Fibroblast of the aortic adventitia (primary cell): ENCODE data around the gene PARS2. TPM values are rescaled to one million over a fixed set of nuclear protein-coding genes. Genes with fewer than 3 reads are reported as not detected.

Experiments used
- DNase-seq: peaks from one replicate; pipeline ENCODE4 v3.0.0-alpha.2; 2010; ENCODE audit warnings: low read depth
- H3K4me3 ChIP-seq: 2 replicates; pipeline ENCODE4 v1.5.1; 2011; ENCODE audit warnings: low read depth, mild to moderate bottlenecking, control low read depth, low read length, moderate library complexity
- CTCF ChIP-seq: IDR thresholded peaks from 2 replicates; pipeline ENCODE4 v1.5.1; 2011; ENCODE audit warnings: mild to moderate bottlenecking, low read length, control low read depth, inconsistent platforms; ENCODE audit not compliant: insufficient read depth
- total RNA-seq: library from RNA; depleted of rRNA; stranded (reverse); fragments of >200 nt; gene quantifications from 2 replicates; pipeline ENCODE4 v1.2.3, GENCODE V29; 2012; ENCODE audit warnings: low replicate concordance

PARS2 gene
- total RNA-seq, 1 donor, result 4.1 TPM

GRCh38 chr1:54711536-54711935 lies 52.8 kb downstream of the PARS2 start:
- H3K4me3 ChIP-seq, result no peak overlapping the region
- TF ChIP-seq CTCF, result no peak
- no peak for DNase-seq

- no peak for TF ChIP-seq CTCF
- DNase-seq, result no peak
- no peak overlapping the region for H3K4me3 ChIP-seq
Observed at GRCh38 chr1:54710841-54711240, 53.5 kb downstream of the PARS2 start.

GRCh38 chr1:54710434-54710833 lies 53.9 kb downstream of the PARS2 start:
- DNase-seq, result peak; percentile 21
- TF ChIP-seq CTCF, result no peak
- no peak overlapping the region for H3K4me3 ChIP-seq

GRCh38 chr1:54709547-54710292 lies 54.6 kb downstream of the PARS2 start:
- DNase-seq, result no peak
- no peak overlapping the region for H3K4me3 ChIP-seq
- no peak for TF ChIP-seq CTCF

- no peak for TF ChIP-seq CTCF
- no peak for DNase-seq
Observed at GRCh38 chr1:54708385-54708784, 55.9 kb downstream of the PARS2 start.

More at GRCh38 chr1:54708385-54708784, 55.9 kb downstream of the PARS2 start:
- no peak overlapping the region for H3K4me3 ChIP-seq

Other genes with a start within 250 kb of the PARS2 start
- gene ACOT11, start 216.3 kb downstream of the PARS2 start, total RNA-seq, result 1.1 and 3.9 TPM in 2 replicates
- gene FAM151A, start 141.0 kb downstream of the PARS2 start, total RNA-seq, result not detected in 2 replicates
- gene MROH7, start 122.7 kb downstream of the PARS2 start, total RNA-seq, result 0.27 TPM in 1 of 2 replicates, not detected in the other
- gene TTC4, start 48.7 kb downstream of the PARS2 start, total RNA-seq, result 19.3 and 28.0 TPM in 2 replicates
- under 0.01 TPM in 1 of 2 replicates, not detected in the other for gene TTC22, start 36.8 kb upstream of the PARS2 start, total RNA-seq
- 118 and 123 TPM in 2 replicates for gene DHCR24, start 122.7 kb upstream of the PARS2 start, total RNA-seq
- gene TMEM61, start 216.1 kb upstream of the PARS2 start, total RNA-seq, result 0.18 TPM in 1 of 2 replicates, not detected in the other
- not detected in 2 replicates for gene BSND, start 234.4 kb upstream of the PARS2 start, total RNA-seq